Lower leg skin (tissue), 3 donors: ENCODE measurements around the gene PSMD1.

Experiments
- CTCF ChIP-seq, 3 donors: fragments of 450-650 bp; IDR thresholded peaks; one replicate each; pipeline ENCODE4 v1.5.1; 2016; ENCODE audit warnings: antibody characterized with exemption in 3 of 3, mild to moderate bottlenecking in 3 of 3, moderate library complexity in 2 of 3
- POLR2A ChIP-seq, 2 donors: fragments of 450-650 bp; IDR thresholded peaks; one replicate each; pipeline ENCODE4 v1.6.1; 2016 to 2017; ENCODE audit warnings: antibody characterized with exemption in 2 of 2, mild to moderate bottlenecking in 1 of 2, moderate library complexity in 1 of 2

- no peak for TF ChIP-seq CTCF (IDR thresholded peaks at IDR 0.05)
- TF ChIP-seq POLR2A (IDR thresholded peaks at IDR 0.05): no peak
These were observed 40.0 kb upstream of the PSMD1 start for GRCh38 chr2:231016566-231017230.
